Measurements from ENCODE around the gene XPA. TPM values are rescaled to one million over a fixed set of nuclear protein-coding genes. Genes with fewer than 3 reads are reported as not detected.
A peak's percentile ranks its signal among the peaks of the same experiment; 100 is the strongest.

XPA gene
- total and polyA plus RNA-seq, 2 of the 13 experiments (the other 11 are each of a cell fraction or from before 2014, with no cell fraction given), result 2.3 to 15.2 TPM

GRCh38 chr9:97645720-97646119 lies 51.4 kb downstream of the XPA start (continued):
- TF ChIP-seq ZHX1 (CRISPR knock-in tag; IDR thresholded peaks at IDR 0.05; ENCODE audit: low read depth) (no peak), FOXK1 (CRISPR knock-in tag; IDR thresholded peaks at IDR 0.05; ENCODE audit: borderline replicate concordance, low read depth) (no peak), ZNF691 (CRISPR knock-in tag; IDR thresholded peaks at IDR 0.05; ENCODE audit: borderline replicate concordance, low read depth) (no peak), ZNF780A (CRISPR knock-in tag; IDR thresholded peaks at IDR 0.05) (no peak)

- no peak for TF ChIP-seq ZBTB49 (CRISPR knock-in tag; IDR thresholded peaks at IDR 0.05; ENCODE audit: borderline replicate concordance)
- Histone ChIP-seq H3K4me2 (ENCODE audit: low read depth, low read length) (no peak overlapping the region), H3K4me1 (ENCODE audit: insufficient read depth, low read length) (peaks cover 38% of the 10 kb centered on the region), H3K27ac (ENCODE audit: extremely low read length, insufficient read depth, low read length) (no peak overlapping the region), H3K27me3 (ENCODE audit: control insufficient read depth in 1 of 2, insufficient read depth in 2 of 2, low read length in 2 of 2) (no peaks in the 10 kb centered on the region), H3K36me3 (replicated peaks in 1 of 2; ENCODE audit: control insufficient read depth in 1 of 2, insufficient read depth in 2 of 2, low read length in 2 of 2) (peaks cover 4 to 35% of the 10 kb centered on the region in 2 experiments), H3K79me2 (ENCODE audit: insufficient read depth, low read length) (peaks cover 59% of the 10 kb centered on the region), H3K9me3 (ENCODE audit: low read length) (no peaks in the 10 kb centered on the region), H4K20me1 (ENCODE audit: insufficient read depth, low read length) (peaks cover 8% of the 10 kb centered on the region; the same call in 1 of the 2 replicates), H3K4me3 (replicated peaks in 1 of 3; ENCODE audit: insufficient read depth in 1 of 3, low read depth in 2 of 3, low read length in 3 of 3) (no peak overlapping the region), H3K9ac (ENCODE audit: insufficient read depth, low read depth, low read length) (no peak overlapping the region), H2AFZ (ENCODE audit: low read length) (no peak overlapping the region)
- BruUV-seq (replicated peaks), result no TSS peak
- in situ Hi-C loops (cut with HindIII; ENCODE audit: extremely low pct_ligation_motif_present, low pct_unique_long_range_greater_than_20kb) (no loop called here), intact Hi-C loops (cut with micrococcal nuclease; ENCODE audit: unreplicated experiment) (no loop called here)
- ATAC-seq (no peak), FAIRE-seq (no peak), DNase-seq (ENCODE audit: low spot score) (peak; percentile 3)
- 95% methylated on average over 2 of the region's 2 CpGs for WGBS (ENCODE audit: low lambda C conversion rate)
- POLR2A ChIA-PET, result interaction anchor here (1.4 kb wide), 1 partner anchor 20 kb away, joined by 3 read pairs; no protein-coding TSS in a partner anchor
- CTCF ChIA-PET (ENCODE audit: low intra/inter-chr PET ratio, low total read pairs), result no interaction called here
Measured at GRCh38 chr9:97640325-97640724, 56.8 kb downstream of the XPA start.

Data from HepG2 (cell line).